GM23248 (cell line): ENCODE results near the gene PFKFB1.

Experiments
- EZH2 ChIP-seq: fragments of 200-600 bp; sonication (generic); IDR thresholded peaks from 2 replicates; pipeline ENCODE4 v1.6.1; 2018; ENCODE audit warnings: antibody characterized with exemption, mild to moderate bottlenecking; ENCODE audit not compliant: insufficient read depth, poor library complexity, severe bottlenecking
- EZH2phosphoT487 ChIP-seq: fragments of 200-600 bp; sonication (generic); IDR thresholded peaks from 2 replicates; pipeline ENCODE4 v1.6.1; 2018; ENCODE audit warnings: antibody characterized with exemption, moderate library complexity, mild to moderate bottlenecking, low read depth; ENCODE audit not compliant: insufficient read depth

DNA sequence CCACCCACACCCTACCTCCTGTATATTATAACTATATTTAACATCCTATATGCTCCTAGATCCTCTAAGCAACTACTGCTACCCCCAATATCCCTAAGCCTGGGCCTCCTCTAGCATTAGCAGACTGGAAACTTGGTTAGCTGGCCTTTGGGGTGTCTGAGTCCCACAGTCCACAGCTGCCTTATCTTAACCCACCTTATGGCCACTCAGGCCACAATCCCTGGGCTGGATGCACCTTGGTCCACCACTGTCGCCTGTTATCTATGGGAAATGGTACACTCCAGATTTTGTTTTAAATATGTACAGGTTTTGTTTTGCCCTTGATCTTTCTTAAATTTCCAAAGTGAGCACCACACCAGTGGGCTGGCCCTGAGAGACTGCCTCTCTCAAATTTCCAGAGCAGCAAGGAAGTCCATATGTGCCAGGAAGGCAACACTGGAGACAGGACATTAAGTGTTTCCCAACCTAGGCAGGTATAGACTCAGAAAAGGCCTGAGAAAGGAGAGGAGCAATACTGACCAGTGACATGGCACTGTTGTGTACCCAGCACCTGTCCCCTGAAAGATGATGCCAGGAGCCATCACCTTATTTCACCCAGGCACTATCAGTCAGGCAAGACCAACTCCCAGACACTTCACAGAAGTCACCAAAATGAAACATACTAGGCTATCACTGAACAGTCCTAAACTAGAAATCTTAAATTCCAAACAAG lies 921 bp downstream of the PFKFB1 start:
- TF ChIP-seq EZH2 (no peak), EZH2phosphoT487 (no peak)
